ENCODE data around the gene MTO1. TPM values are rescaled to one million over a fixed set of nuclear protein-coding genes. Genes with fewer than 3 reads are reported as not detected.
"Not testable (repeated sequence)": the region's sequence is repeated elsewhere in the genome, so short reads cannot be mapped to it uniquely, and the experiment has no call there.

MTO1 gene
- total RNA-seq, 1 experiment from 2014 or later, result 50.8 TPM

- Mint-ChIP-seq H3K27ac (ENCODE audit: low read depth, unreplicated experiment) (peak within 1 kb of the TSS; percentile 76), H3K36me3 (ENCODE audit: insufficient read depth, unreplicated experiment) (peaks cover 28% of the 10 kb centered on the region), H3K4me3 (ENCODE audit: unreplicated experiment) (peak within 1 kb of the TSS; percentile 89), H3K4me1 (ENCODE audit: insufficient read depth, unreplicated experiment) (peaks cover 25% of the 10 kb centered on the region), H3K9me3 (ENCODE audit: unreplicated experiment) (no peaks in the 10 kb centered on the region), H3K27me3 (ENCODE audit: insufficient read depth, unreplicated experiment) (no peaks in the 10 kb centered on the region)
- ChIA-PET CTCF (interaction anchor here (0.6 to 2.0 kb wide), 5 partner anchors 9 to 1941 kb away, joined by 3 to 8 read pairs (median 3); partner anchors contain the start of gene MTO1), POLR2A (interaction anchor here (0.8 to 3.3 kb wide), 12 partner anchors 8 to 201 kb away, joined by 3 to 59 read pairs (median 4); partner anchors contain the start of genes EEF1A1 and MTO1)
- DNase-seq (ENCODE audit: unreplicated experiment), result peak; percentile 91
- no TSS peak for BruUV-seq (replicated peaks)
- intact Hi-C loops (cut with micrococcal nuclease), result no loop called here
- TF ChIP-seq, protein P1, sequence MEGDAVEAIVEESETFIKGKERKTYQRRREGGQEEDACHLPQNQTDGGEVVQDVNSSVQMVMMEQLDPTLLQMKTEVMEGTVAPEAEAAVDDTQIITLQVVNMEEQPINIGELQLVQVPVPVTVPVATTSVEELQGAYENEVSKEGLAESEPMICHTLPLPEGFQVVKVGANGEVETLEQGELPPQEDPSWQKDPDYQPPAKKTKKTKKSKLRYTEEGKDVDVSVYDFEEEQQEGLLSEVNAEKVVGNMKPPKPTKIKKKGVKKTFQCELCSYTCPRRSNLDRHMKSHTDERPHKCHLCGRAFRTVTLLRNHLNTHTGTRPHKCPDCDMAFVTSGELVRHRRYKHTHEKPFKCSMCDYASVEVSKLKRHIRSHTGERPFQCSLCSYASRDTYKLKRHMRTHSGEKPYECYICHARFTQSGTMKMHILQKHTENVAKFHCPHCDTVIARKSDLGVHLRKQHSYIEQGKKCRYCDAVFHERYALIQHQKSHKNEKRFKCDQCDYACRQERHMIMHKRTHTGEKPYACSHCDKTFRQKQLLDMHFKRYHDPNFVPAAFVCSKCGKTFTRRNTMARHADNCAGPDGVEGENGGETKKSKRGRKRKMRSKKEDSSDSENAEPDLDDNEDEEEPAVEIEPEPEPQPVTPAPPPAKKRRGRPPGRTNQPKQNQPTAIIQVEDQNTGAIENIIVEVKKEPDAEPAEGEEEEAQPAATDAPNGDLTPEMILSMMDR (IDR thresholded peaks at IDR 0.05; ENCODE audit: unreplicated experiment), result no peak
Measured at GRCh38 chr6:73452107-73452461, 9.5 kb upstream of the MTO1 start, which contains the start of gene CGAS. Gene CGAS (minus strand): TSS chr6:73452297. CDS start chr6:73452181, 116 bp downstream.

DNA sequence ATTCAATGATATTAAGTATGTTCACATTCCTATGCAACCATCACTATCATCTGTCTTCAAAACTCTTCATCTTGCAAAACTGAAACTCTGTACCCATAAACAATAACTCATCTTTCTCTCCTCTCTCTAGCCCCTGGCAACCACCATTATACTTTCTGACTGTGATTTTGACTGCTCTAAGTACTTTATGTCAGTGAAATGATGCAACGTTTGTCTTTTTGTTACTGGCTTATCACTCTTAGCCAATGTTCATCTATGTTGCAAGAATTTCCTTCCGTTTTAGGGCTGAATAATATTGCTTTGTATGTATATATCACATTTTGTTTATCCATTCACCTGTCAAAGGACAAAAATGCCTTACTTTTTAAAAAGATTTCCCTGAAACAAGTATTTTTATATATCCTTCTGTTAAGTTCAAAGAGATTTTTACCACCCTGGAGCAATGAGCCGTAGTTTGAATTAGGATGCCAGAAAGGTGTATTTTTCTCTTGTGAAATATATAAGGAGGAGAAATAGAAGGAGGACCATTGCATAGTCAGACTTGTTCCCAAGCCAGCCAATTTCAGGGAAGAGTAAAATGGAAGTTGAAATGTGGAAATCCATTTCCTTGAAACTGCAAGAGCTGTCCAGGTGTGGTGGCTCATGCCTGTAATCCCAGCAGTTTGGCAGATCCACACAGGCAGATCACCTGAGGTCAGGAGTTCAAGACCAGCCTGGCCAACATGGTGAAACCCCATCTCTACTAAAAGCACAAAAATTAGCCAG is 5.5 kb upstream of the MTO1 start:
- Mint-ChIP-seq H3K4me1 (ENCODE audit: insufficient read depth, unreplicated experiment) (peaks cover 10% of the 10 kb centered on the region), H3K27ac (ENCODE audit: low read depth, unreplicated experiment) (no peak overlapping the region), H3K9me3 (ENCODE audit: unreplicated experiment) (no peaks in the 10 kb centered on the region), H3K4me3 (ENCODE audit: unreplicated experiment) (peak overlapping the region; percentile 3), H3K36me3 (ENCODE audit: insufficient read depth, unreplicated experiment) (peaks cover 3% of the 10 kb centered on the region), H3K27me3 (ENCODE audit: insufficient read depth, unreplicated experiment) (no peaks in the 10 kb centered on the region)
- TF ChIP-seq, protein P1 (IDR thresholded peaks at IDR 0.05; ENCODE audit: unreplicated experiment), result no peak
- ChIA-PET CTCF (no interaction called here), POLR2A (interaction anchor here (0.6 to 1.5 kb wide), 5 partner anchors 10 to 130 kb away, joined by 3 to 4 read pairs (median 3); no protein-coding TSS in a partner anchor)
- intact Hi-C loops (cut with micrococcal nuclease), result no loop called here
- DNase-seq (ENCODE audit: unreplicated experiment), result peak; percentile 90
- BruUV-seq (replicated peaks), result no TSS peak

DNA sequence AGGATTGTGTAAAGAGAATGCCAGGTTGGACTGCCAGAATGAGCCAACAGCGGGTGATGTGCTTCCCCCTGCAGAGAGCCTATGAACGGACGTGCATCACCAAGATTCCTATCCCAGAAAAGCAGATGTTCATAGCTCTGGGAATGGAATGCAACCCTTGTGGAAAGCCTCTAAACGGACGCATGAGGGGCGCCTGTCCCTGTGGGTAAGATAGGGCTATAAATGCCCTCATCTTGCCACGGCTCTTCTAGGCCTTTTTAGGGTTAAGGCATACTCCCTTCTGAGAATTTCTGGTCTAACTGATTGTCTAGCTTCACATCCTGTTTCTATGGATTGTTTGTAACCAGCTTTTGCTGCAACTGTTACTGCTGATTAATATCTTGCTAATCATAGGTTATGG is 2.1 kb upstream of the MTO1 start:
- not testable (repeated sequence) for BruUV-seq (replicated peaks)

GRCh38 chr6:73460056-73460455 is 1.5 kb upstream of the MTO1 start:
- ChIA-PET POLR2A (interaction anchor here (0.7 to 4.5 kb wide), 5 partner anchors 8 to 195 kb away, joined by 3 to 59 read pairs (median 27); partner anchors contain the start of genes CGAS and EEF1A1), CTCF (interaction anchor here (0.6 to 0.9 kb wide), 4 partner anchors 10 to 151 kb away, joined by 3 read pairs; no protein-coding TSS in a partner anchor)
- H3K36me3 Mint-ChIP-seq (ENCODE audit: insufficient read depth, unreplicated experiment), result peaks cover 15% of the 10 kb centered on the region
- intact Hi-C loops (cut with micrococcal nuclease), result no loop called here
- DNase-seq (ENCODE audit: unreplicated experiment), result no peak
- H3K27ac Mint-ChIP-seq (ENCODE audit: low read depth, unreplicated experiment), result no peak overlapping the region
- no peaks in the 10 kb centered on the region for H3K27me3 Mint-ChIP-seq (ENCODE audit: insufficient read depth, unreplicated experiment)
- no peak overlapping the region for H3K4me3 Mint-ChIP-seq (ENCODE audit: unreplicated experiment)
- no TSS peak for BruUV-seq (replicated peaks)
- peaks cover 6% of the 10 kb centered on the region for H3K4me1 Mint-ChIP-seq (ENCODE audit: insufficient read depth, unreplicated experiment)
- TF ChIP-seq, protein P1 (IDR thresholded peaks at IDR 0.05; ENCODE audit: unreplicated experiment), result no peak
- no peaks in the 10 kb centered on the region for H3K9me3 Mint-ChIP-seq (ENCODE audit: unreplicated experiment)

More for the DNA sequence above, 2.1 kb upstream of the MTO1 start:
- H3K4me3 Mint-ChIP-seq (ENCODE audit: unreplicated experiment); H3K27me3 Mint-ChIP-seq (ENCODE audit: insufficient read depth, unreplicated experiment); H3K4me1 Mint-ChIP-seq (ENCODE audit: insufficient read depth, unreplicated experiment); DNase-seq (ENCODE audit: unreplicated experiment); CTCF ChIA-PET; H3K27ac Mint-ChIP-seq (ENCODE audit: low read depth, unreplicated experiment); H3K9me3 Mint-ChIP-seq (ENCODE audit: unreplicated experiment); intact Hi-C loops (cut with micrococcal nuclease): not testable (repeated sequence)
- POLR2A ChIA-PET, result interaction anchor here (4.5 kb wide), 1 partner anchor 8 kb away, joined by 59 read pairs; the partner anchor contains the start of gene CGAS
- H3K36me3 Mint-ChIP-seq (ENCODE audit: insufficient read depth, unreplicated experiment), result peaks cover 11% of the 10 kb centered on the region

Measured in MCF 10A (cell line).